A204.1 (cell line): ENCODE results near the gene LUC7L.
"Not testable (repeated sequence)": the region's sequence is repeated elsewhere in the genome, so short reads cannot be mapped to it uniquely, and the experiment has no call there.

Experiments used
- FAIRE-seq: peaks from 2 replicates; lab custom pipeline; 2012; peaks lifted over from hg19 to GRCh38; lab: Jason Lieb, UNC

Gene LUC7L

DNA sequence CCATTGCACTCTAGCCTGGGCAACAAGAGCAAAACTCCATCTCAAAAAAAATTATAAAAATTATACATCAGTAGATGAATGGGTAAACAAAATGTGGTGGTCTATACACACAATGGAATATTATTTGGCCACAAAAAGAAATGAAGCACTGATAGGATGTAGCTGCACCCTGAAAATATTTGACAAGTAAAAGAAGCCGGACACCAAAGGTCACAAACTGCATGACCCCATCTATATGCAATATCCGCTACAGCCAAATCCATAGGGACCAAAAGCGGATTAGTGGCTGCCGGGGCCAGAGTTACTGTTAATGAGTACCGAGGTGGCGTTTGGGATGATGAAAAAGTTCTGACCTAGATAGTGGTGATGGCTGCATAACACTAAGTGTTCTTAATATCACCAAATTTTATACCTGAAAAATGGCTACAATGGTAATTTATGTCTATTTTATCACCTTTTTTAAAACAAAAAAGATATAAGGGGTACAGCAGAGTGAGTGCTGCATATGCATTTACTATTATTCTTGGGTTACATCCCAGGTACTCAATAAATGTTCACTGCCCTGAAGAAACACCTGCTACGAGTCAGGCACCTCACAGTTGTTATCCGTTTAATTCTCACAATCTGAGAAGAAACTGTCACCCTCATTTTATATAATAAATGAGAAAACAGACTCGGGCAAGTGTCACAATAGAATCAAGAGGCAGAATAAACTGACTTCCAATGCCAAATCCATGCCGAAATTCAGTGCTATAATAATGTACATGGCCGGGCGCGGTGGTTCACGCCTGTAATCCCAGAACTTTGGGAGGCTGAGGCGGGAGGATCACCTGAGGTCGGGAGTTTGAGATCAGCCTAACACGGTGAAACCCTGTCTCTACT lies 49.8 kb downstream of the LUC7L start:
- FAIRE-seq = no peak

DNA sequence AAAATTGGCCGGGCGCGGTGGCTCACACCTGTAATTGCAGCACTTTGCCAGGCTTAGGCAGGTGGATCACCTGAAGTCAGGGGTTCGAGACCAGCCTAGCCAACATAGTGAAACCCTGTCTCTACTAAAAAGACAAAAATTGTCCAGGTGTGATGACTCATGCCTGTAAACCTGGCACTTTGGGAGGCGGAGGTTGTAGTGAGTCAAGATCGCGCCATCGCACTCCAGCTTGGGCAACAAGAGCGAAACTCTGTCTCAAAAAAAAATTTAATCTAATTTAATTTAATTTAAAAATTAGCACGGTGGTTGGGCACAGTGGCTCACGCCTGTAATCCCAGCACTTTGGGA lies 50.6 kb downstream of the LUC7L start:
- FAIRE-seq = no peak

DNA sequence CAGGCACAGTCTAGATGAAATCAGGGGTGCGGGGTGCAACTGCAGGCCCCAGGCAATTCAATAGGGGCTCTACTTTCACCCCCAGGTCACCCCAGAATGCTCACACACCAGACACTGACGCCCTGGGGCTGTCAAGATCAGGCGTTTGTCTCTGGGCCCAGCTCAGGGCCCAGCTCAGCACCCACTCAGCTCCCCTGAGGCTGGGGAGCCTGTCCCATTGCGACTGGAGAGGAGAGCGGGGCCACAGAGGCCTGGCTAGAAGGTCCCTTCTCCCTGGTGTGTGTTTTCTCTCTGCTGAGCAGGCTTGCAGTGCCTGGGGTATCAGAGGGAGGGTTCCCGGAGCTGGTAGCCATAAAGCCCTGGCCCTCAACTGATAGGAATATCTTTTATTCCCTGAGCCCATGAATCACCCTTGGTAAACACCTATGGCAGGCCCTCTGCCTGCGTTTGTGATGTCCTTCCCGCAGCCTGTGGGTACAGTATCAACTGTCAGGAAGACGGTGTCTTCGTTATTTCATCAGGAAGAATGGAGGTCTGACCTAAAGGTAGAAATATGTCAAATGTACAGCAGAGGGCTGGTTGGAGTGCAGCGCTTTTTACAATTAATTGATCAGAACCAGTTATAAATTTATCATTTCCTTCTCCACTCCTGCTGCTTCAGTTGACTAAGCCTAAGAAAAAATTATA lies 51.1 kb downstream of the LUC7L start:
- FAIRE-seq = no peak

DNA sequence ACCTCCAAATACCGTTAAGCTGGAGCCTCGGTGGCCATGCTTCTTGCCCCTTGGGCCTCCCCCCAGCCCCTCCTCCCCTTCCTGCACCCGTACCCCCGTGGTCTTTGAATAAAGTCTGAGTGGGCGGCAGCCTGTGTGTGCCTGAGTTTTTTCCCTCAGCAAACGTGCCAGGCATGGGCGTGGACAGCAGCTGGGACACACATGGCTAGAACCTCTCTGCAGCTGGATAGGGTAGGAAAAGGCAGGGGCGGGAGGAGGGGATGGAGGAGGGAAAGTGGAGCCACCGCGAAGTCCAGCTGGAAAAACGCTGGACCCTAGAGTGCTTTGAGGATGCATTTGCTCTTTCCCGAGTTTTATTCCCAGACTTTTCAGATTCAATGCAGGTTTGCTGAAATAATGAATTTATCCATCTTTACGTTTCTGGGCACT lies 51.8 kb downstream of the LUC7L start:
- no peak for FAIRE-seq

DNA sequence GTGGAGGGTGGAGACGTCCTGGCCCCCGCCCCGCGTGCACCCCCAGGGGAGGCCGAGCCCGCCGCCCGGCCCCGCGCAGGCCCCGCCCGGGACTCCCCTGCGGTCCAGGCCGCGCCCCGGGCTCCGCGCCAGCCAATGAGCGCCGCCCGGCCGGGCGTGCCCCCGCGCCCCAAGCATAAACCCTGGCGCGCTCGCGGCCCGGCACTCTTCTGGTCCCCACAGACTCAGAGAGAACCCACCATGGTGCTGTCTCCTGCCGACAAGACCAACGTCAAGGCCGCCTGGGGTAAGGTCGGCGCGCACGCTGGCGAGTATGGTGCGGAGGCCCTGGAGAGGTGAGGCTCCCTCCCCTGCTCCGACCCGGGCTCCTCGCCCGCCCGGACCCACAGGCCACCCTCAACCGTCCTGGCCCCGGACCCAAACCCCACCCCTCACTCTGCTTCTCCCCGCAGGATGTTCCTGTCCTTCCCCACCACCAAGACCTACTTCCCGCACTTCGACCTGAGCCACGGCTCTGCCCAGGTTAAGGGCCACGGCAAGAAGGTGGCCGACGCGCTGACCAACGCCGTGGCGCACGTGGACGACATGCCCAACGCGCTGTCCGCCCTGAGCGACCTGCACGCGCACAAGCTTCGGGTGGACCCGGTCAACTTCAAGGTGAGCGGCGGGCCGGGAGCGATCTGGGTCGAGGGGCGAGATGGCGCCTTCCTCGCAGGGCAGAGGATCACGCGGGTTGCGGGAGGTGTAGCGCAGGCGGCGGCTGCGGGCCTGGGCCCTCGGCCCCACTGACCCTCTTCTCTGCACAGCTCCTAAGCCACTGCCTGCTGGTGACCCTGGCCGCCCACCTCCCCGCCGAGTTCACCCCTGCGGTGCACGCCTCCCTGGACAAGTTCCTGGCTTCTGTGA lies 52.5 kb downstream of the LUC7L start, which contains the start of gene HBA1:
Gene HBA1, plus strand, starts transcription at position 204 of the 906 bp plus-strand sequence. Its CDS starts 37 bp downstream, at position 241.
- not testable (repeated sequence) for FAIRE-seq

DNA sequence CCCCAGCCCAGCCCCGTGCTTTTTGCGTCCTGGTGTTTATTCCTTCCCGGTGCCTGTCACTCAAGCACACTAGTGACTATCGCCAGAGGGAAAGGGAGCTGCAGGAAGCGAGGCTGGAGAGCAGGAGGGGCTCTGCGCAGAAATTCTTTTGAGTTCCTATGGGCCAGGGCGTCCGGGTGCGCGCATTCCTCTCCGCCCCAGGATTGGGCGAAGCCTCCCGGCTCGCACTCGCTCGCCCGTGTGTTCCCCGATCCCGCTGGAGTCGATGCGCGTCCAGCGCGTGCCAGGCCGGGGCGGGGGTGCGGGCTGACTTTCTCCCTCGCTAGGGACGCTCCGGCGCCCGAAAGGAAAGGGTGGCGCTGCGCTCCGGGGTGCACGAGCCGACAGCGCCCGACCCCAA lies 53.2 kb downstream of the LUC7L start:
- not testable (repeated sequence) for FAIRE-seq

DNA sequence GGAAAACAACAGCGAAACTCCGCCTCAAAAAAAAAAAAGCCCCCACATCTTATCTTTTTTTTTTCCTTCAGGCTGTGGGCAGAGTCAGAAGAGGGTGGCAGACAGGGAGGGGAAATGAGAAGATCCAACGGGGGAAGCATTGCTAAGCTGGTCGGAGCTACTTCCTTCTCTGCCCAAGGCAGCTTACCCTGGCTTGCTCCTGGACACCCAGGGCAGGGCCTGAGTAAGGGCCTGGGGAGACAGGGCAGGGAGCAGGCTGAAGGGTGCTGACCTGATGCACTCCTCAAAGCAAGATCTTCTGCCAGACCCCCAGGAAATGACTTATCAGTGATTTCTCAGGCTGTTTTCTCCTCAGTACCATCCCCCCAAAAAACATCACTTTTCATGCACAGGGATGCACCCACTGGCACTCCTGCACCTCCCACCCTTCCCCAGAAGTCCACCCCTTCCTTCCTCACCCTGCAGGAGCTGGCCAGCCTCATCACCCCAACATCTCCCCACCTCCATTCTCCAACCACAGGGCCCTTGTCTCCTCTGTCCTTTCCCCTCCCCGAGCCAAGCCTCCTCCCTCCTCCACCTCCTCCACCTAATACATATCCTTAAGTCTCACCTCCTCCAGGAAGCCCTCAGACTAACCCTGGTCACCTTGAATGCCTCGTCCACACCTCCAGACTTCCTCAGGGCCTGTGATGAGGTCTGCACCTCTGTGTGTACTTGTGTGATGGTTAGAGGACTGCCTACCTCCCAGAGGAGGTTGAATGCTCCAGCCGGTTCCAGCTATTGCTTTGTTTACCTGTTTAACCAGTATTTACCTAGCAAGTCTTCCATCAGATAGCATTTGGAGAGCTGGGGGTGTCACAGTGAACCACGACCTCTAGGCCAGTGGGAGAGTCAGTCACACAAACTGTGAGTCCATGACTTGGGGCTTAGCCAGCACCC lies 54.0 kb downstream of the LUC7L start:
- FAIRE-seq = no peak

DNA sequence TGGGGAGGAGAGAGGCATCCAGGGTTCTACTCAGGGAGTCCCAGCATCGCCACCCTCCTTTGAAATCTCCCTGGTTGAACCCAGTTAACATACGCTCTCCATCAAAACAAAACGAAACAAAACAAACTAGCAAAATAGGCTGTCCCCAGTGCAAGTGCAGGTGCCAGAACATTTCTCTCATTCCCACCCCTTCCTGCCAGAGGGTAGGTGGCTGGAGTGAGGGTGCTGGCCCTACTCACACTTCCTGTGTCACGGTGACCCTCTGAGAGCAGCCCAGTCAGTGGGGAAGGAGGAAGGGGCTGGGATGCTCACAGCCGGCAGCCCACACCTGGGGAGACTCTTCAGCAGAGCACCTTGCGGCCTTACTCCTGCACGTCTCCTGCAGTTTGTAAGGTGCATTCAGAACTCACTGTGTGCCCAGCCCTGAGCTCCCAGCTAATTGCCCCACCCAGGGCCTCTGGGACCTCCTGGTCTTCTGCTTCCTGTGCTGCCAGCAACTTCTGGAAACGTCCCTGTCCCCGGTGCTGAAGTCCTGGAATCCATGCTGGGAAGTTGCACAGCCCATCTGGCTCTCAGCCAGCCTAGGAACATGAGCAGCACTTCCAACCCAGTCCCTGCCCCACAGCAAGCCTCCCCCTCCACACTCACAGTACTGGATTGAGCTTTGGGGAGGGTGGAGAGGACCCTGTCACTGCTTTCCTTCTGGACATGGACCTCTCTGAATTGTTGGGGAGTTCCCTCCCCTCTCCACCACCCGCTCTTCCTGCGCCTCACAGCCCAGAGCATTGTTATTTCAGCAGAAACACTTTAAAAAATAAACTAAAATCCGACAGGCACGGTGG lies 55.1 kb downstream of the LUC7L start:
- FAIRE-seq = not testable (repeated sequence)

DNA sequence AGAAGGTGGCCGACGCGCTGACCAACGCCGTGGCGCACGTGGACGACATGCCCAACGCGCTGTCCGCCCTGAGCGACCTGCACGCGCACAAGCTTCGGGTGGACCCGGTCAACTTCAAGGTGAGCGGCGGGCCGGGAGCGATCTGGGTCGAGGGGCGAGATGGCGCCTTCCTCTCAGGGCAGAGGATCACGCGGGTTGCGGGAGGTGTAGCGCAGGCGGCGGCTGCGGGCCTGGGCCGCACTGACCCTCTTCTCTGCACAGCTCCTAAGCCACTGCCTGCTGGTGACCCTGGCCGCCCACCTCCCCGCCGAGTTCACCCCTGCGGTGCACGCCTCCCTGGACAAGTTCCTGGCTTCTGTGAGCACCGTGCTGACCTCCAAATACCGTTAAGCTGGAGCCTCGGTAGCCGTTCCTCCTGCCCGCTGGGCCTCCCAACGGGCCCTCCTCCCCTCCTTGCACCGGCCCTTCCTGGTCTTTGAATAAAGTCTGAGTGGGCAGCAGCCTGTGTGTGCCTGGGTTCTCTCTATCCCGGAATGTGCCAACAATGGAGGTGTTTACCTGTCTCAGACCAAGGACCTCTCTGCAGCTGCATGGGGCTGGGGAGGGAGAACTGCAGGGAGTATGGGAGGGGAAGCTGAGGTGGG lies 55.9 kb downstream of the LUC7L start:
- FAIRE-seq = not testable (repeated sequence)

DNA sequence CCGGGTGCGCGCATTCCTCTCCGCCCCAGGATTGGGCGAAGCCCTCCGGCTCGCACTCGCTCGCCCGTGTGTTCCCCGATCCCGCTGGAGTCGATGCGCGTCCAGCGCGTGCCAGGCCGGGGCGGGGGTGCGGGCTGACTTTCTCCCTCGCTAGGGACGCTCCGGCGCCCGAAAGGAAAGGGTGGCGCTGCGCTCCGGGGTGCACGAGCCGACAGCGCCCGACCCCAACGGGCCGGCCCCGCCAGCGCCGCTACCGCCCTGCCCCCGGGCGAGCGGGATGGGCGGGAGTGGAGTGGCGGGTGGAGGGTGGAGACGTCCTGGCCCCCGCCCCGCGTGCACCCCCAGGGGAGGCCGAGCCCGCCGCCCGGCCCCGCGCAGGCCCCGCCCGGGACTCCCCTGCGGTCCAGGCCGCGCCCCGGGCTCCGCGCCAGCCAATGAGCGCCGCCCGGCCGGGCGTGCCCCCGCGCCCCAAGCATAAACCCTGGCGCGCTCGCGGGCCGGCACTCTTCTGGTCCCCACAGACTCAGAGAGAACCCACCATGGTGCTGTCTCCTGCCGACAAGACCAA lies 56.8 kb downstream of the LUC7L start, which contains the start of gene HBA2:
Gene HBA2, plus strand, starts transcription at position 503 of the 568 bp plus-strand sequence. Its CDS starts 37 bp downstream, at position 540.
- FAIRE-seq = not testable (repeated sequence)

DNA sequence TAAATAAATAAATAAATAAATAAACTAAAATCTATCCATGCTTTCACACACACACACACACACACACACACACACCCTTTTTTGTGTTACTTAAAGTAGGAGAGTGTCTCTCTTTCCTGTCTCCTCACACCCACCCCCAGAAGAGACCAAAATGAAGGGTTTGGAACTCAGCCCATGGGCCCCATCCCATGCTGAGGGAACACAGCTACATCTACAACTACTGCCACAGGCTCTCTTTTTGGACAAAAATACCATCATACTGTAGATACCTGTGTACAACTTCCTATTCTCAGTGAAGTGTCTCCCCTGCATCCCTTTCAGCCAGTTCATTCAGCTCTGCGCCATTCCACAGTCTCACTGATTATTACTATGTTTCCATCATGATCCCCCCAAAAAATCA lies 58.5 kb downstream of the LUC7L start:
- no peak for FAIRE-seq

DNA sequence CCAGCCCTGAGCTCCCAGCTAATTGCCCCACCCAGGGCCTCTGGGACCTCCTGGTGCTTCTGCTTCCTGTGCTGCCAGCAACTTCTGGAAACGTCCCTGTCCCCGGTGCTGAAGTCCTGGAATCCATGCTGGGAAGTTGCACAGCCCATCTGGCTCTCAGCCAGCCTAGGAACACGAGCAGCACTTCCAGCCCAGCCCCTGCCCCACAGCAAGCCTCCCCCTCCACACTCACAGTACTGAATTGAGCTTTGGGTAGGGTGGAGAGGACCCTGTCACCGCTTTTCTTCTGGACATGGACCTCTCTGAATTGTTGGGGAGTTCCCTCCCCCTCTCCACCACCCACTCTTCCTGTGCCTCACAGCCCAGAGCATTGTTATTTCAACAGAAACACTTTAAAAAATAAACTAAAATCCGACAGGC lies 59.2 kb downstream of the LUC7L start:
- FAIRE-seq = not testable (repeated sequence)

DNA sequence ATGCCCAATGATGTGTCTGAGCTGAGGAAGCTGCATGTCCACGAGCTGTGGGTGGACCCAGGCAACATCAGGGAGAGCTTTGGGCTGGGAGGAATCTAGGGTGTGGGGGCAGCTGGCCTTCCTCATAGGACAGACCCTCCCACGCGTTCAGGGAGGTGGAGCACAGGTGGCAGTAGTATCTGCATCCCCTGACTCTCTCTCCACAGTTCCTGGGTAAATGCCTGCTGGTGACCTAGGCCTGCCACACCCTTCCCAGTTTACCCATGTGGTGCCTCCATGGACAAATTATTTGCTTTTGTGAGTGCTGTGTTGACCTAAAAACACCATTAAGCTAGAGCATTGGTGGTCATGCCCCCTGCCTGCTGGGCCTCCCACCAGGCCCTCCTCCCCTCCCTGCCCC lies 60.2 kb downstream of the LUC7L start:
- FAIRE-seq = no peak

DNA sequence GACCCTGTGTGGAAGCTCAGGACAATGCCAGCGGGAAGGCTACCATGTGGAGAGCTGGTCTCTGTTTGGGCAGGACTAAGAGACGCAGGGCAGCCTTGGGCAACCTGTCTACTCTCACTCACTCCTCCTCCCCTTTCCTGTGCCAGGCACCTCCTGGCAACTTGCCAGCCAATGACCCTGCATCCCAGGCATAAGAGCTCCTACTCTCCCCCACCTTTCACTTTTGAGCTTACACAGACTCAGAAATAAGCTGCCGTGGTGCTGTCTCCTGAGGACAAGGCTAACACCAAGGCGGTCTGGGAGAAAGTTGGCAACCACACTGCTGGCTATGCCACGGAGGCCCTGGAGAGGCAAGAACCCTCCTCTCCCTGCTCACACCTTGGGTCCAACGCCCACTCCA lies 60.8 kb downstream of the LUC7L start:
- no peak for FAIRE-seq

DNA sequence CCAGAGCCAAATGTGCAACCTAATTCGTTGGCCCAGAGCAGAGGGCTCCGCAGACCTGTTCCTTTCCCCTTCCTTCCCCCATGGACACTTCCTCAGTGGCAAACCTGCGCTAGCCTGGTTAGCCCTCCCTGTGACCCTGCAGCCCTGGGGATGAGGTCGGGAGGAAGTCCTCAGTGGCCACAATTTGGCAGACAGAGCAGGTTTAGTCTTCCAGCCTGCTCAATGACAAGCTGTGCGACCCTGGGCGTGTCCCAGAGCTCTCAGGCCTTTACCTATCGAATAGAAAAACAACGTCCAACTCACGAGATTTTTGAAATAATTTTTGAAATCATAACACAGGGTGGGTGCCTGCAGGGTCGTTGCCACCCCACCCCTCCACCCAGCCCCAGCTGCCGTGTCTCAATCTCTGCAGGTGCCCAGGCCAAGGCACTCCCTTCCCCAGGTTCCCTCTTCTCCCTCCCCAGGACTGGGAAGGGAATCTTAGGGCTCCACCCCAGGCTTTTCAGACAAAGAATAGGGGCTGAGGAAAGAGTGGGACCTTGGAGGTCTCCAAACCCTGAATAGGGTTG lies 62.0 kb downstream of the LUC7L start:
- FAIRE-seq = no peak

DNA sequence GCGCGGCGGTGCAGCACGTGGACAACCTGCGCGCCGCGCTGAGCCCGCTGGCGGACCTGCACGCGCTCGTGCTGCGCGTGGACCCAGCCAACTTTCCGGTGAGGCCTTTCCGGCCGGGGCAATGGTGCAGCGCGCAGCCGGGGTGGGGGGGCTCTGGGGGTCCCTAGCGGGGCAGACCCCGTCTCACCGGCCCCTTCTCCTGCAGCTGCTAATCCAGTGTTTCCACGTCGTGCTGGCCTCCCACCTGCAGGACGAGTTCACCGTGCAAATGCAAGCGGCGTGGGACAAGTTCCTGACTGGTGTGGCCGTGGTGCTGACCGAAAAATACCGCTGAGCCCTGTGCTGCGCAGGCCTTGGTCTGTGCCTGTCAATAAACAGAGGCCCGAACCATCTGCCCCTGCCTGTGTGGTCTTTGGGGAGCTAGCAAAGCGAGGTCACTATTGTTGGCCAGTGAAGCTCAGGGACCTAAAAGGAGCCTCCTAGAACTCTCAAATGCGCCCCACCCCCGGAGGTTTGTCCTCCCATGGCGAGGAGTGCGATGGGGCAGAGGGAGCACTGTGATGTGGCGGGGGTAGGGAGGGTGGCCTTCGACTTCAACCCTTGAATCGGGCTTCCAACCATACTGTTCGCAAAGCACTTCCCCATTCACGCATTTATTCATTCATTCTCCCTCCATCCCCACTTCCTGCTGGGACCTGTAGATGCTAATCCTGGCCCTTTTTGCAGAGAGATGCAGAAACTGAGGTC lies 62.7 kb downstream of the LUC7L start:
- FAIRE-seq = no peak

DNA sequence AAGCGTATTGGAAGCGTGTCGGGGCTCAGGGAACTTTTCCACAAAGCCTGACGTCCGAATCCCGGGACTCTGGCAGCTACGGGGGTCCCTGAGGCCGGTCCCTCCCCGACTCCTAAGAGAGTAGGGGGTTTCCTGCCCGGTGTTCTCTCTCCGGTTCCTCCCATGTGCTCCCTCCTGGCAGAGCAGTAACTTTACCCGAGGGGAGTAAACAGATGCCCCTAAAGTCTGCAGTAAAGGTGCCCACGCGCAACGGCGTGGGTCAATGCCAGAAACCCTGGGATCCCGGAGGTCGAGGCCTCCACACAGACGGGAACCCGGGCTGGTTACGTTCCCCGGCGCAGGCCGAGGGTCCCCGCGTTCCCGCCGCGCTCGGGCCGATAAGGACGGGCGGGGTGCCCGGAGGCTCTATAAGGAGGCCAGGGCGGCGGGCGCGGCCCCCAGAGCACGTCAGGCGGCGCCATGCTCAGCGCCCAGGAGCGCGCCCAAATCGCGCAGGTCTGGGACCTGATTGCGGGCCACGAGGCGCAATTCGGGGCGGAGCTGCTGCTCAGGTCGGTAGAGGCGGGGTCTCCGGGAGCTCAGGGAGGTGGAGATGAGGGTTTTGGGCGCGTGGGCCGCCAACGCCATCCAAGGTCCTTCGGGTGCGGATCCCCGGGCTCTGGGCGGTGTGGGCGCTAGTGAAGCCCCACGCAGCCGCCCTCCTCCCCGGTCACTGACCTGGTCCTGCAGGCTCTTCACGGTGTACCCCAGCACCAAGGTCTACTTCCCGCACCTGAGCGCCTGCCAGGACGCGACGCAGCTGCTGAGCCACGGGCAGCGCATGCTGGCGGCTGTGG lies 63.5 kb downstream of the LUC7L start, which contains the start of gene HBM:
Gene HBM, plus strand, starts transcription at position 440 of the 836 bp plus-strand sequence. Its CDS starts 20 bp downstream, at position 460.
- no peak for FAIRE-seq
